B cell (primary cell): ENCODE data around the gene VENTX. TPM values are rescaled to one million over a fixed set of nuclear protein-coding genes. Genes with fewer than 3 reads are reported as not detected.

Source experiments
- ATAC-seq: fragments of 200-7000 bp; cut with Tn5 transposase; one replicate; pipeline ENCODE4 v1.10.0; 2021; ENCODE audit warnings: low read depth, mild to moderate bottlenecking, moderate number of reproducible peaks, moderate library complexity
- CTCF ChIA-PET: fragments of 350-600 bp; sonication (Branson Sonifier 250); formaldehyde crosslinking; loops from one replicate; lab custom pipeline; 2021; ENCODE audit warnings: antibody characterized with exemption, inconsistent platforms; lab: Charles Lee
- POLR2A ChIA-PET: fragments of 350-600 bp; sonication (Branson Sonifier 250); formaldehyde crosslinking; loops from one replicate; lab custom pipeline; 2021; ENCODE audit warnings: antibody characterized with exemption; lab: Charles Lee
- DNase-seq: peaks from one replicate; pipeline ENCODE4 v3.0.0; 2013
- H2AFZ ChIP-seq: 2 replicates; pipeline ENCODE4 v1.6.1; 2012; ENCODE audit warnings: mild to moderate bottlenecking, low read depth, low read length; ENCODE audit not compliant: insufficient read depth, poor library complexity, severe bottlenecking
- H3K27ac ChIP-seq, 2 donors: 1 replicate in 1 of 2; 2 replicates in 1 of 2; pipeline ENCODE4 v1.5.1; 2012 to 2013; ENCODE audit warnings: low read length in 2 of 2, mild to moderate bottlenecking in 2 of 2, moderate library complexity in 1 of 2
- H3K27me3 ChIP-seq, 4 experiments: fragments of 200-600 bp in 1 of 4; sonication (generic) in 1 of 4; replicated peaks in 1 of 4; 1 replicate in 2 of 4; 2 replicates in 2 of 4; pipeline versions ENCODE4 v1.6.1 to v1.7.0; 2013 to 2016; ENCODE audit warnings: low read length in 3 of 4, mild to moderate bottlenecking in 2 of 4, mixed read lengths in 1 of 4, moderate library complexity in 1 of 4; ENCODE audit not compliant: insufficient read depth in 4 of 4, control insufficient read depth in 3 of 4; ENCODE audit errors: control extremely low read depth in 1 of 4
- H3K36me3 ChIP-seq, 2 experiments: replicated peaks in 1 of 2; 1 replicate in 1 of 2; 2 replicates in 1 of 2; pipeline versions ENCODE4 v1.6.1 to v1.7.1; 2013; ENCODE audit warnings: low read length in 1 of 2; ENCODE audit not compliant: insufficient read depth in 2 of 2, control insufficient read depth in 1 of 2; ENCODE audit errors: control extremely low read depth in 1 of 2, extremely low read depth in 1 of 2
- H3K4me1 ChIP-seq, 2 donors: fragments of 200-600 bp in 1 of 2; sonication (generic) in 1 of 2; 1 replicate in 1 of 2; 2 replicates in 1 of 2; pipeline versions ENCODE4 v1.5.1 to v1.6.1; 2013 to 2017; ENCODE audit warnings: low read length in 2 of 2; ENCODE audit not compliant: control insufficient read depth in 2 of 2, insufficient read depth in 2 of 2
- H3K4me2 ChIP-seq: replicated peaks from 2 replicates; pipeline ENCODE3; 2012; ENCODE audit warnings: mild to moderate bottlenecking, low read depth, low read length; ENCODE audit not compliant: poor library complexity, severe bottlenecking
- H3K4me3 ChIP-seq, 5 experiments: fragments of 200-600 bp in 1 of 5; sonication (generic) in 1 of 5; 1 replicate in 3 of 5; 2 replicates in 2 of 5; pipeline versions ENCODE4 v1.5.1 to v1.7.0; 2011 to 2016; ENCODE audit warnings: low read length in 4 of 5, mild to moderate bottlenecking in 4 of 5, low read depth in 2 of 5, control low read depth in 1 of 5, moderate library complexity in 1 of 5; ENCODE audit not compliant: insufficient read depth in 1 of 5; ENCODE audit errors: control extremely low read depth in 1 of 5, extremely low read depth in 1 of 5
- H3K79me2 ChIP-seq: fragments of 200-600 bp; sonication (generic); one replicate; pipeline ENCODE4 v1.6.0; 2016; ENCODE audit warnings: low read length; ENCODE audit not compliant: control insufficient read depth, insufficient read depth
- H3K9ac ChIP-seq: fragments of 200-600 bp; sonication (generic); 2 replicates; pipeline ENCODE4 v1.6.1; 2017; ENCODE audit warnings: mild to moderate bottlenecking, low read length, moderate library complexity
- H3K9me3 ChIP-seq, 3 donors: one replicate each; pipeline versions ENCODE4 v1.6.1 to v1.7.1; 2013; ENCODE audit warnings: low read length in 2 of 3; ENCODE audit not compliant: control insufficient read depth in 2 of 3, insufficient read depth in 1 of 3; ENCODE audit errors: control extremely low read depth in 1 of 3
- H4K20me1 ChIP-seq: 2 replicates; pipeline ENCODE4 v1.6.0; 2012; ENCODE audit warnings: mild to moderate bottlenecking, low read length; ENCODE audit not compliant: insufficient read depth, control insufficient read depth, poor library complexity, severe bottlenecking
- H3K27ac Mint-ChIP-seq: one replicate; pipeline ENCODE4 v1.8.0; 2021; ENCODE audit warnings: mixed read lengths
- H3K27me3 Mint-ChIP-seq: one replicate; pipeline ENCODE4 v1.8.0; 2021; ENCODE audit warnings: mixed read lengths
- H3K4me1 Mint-ChIP-seq: one replicate; pipeline ENCODE4 v1.8.0; 2021; ENCODE audit warnings: mixed read lengths
- H3K4me3 Mint-ChIP-seq: one replicate; pipeline ENCODE4 v1.8.0; 2021; ENCODE audit warnings: mixed read lengths
- H3K9me3 Mint-ChIP-seq: one replicate; pipeline ENCODE4 v1.8.0; 2022; ENCODE audit warnings: mixed read lengths; ENCODE audit not compliant: insufficient read depth
- CTCF ChIP-seq: fragments of 200-600 bp; IDR thresholded peaks from one replicate; pipeline ENCODE4 v1.8.0; 2022; ENCODE audit warnings: antibody characterized with exemption, mild to moderate bottlenecking
- EZH2 ChIP-seq: IDR thresholded peaks from 2 replicates; pipeline ENCODE4 v1.6.1; 2012; ENCODE audit warnings: borderline replicate concordance, low read depth, mild to moderate bottlenecking, moderate library complexity, low read length; ENCODE audit not compliant: insufficient read depth, poor library complexity, severe bottlenecking
- whole genome bisulfite sequencing: methylation state at CpG from one replicate; pipeline ENCODE4 v1.1.5; 2013; ENCODE audit warnings: missing lambda C conversion rate; ENCODE audit not compliant: insufficient coverage; 5-methylcytosine and 5-hydroxymethylcytosine counted together
- intact Hi-C: fragments of 100-400 bp; cut with micrococcal nuclease; formaldehyde crosslinking; loops from one replicate; pipeline ENCODE4 v1.10.0; 2022
- polyA minus RNA-seq: library from RNA; depleted of rRNA, polyadenylated mRNA; stranded (reverse); fragments of >200 nt; gene quantifications from 2 replicates; pipeline ENCODE4 v1.2.3, GENCODE V29; 2012
- polyA plus RNA-seq: library from polyadenylated mRNA; depleted of rRNA; stranded (reverse); fragments of >200 nt; gene quantifications from 2 replicates; pipeline ENCODE4 v1.2.3, GENCODE V29; 2012
- total RNA-seq, 2 donors: library from RNA; stranded (reverse); fragments of 120-200 nt in 1 of 2; gene quantifications; 1 replicate in 1 of 2; 2 replicates in 1 of 2; pipeline versions ENCODE4 v1.2.3 to v1.2.4, GENCODE V29; 2013 to 2022

VENTX gene
- not detected in 2 replicates for total RNA-seq
- 0.37 TPM for total RNA-seq (2013)
- polyA plus RNA-seq = 0.82 and 1.8 TPM in 2 replicates
- polyA minus RNA-seq = 0.17 and 0.50 TPM in 2 replicates

GRCh38 chr10:133237588-133238465 is at the start of gene VENTX:
Gene VENTX, plus strand, starts transcription at chr10:133237855. Its CDS starts 60 bp downstream, at chr10:133237915.
- ChIA-PET POLR2A (no interaction called here), CTCF (interaction anchor here (0.7 kb wide), 1 partner anchor 19 kb away, joined by 3 read pairs; no protein-coding TSS in a partner anchor)
- Histone ChIP-seq H3K9ac (peak within 1 kb of the TSS; percentile 53), H3K27me3 (peaks cover 0 to 45% (median 19%) of the 10 kb centered on the region in 4 experiments), H3K36me3 (no peaks in the 10 kb centered on the region), H3K4me3 (peak within 1 kb of the TSS in 4 of 5 experiments; percentile 17 to 55 (median 38)), H3K79me2 (no peaks in the 10 kb centered on the region), H3K4me1 (peaks cover 60 to 62% of the 10 kb centered on the region in 2 donors), H3K4me2 (peak within 1 kb of the TSS; percentile 86), H2AFZ (peak within 1 kb of the TSS; percentile 38), H3K27ac (no peak within 1 kb of the TSS), H4K20me1 (peaks cover 4% of the 10 kb centered on the region), H3K9me3 (no peaks in the 10 kb centered on the region)
- peak; percentile 2 for TF ChIP-seq EZH2
- TF ChIP-seq CTCF = no peak
- WGBS = 56% methylated on average over 54 of the region's 60 CpGs
- H3K27ac Mint-ChIP-seq = no peak within 1 kb of the TSS
- H3K27me3 Mint-ChIP-seq = peaks cover 17% of the 10 kb centered on the region
- no peaks in the 10 kb centered on the region for H3K9me3 Mint-ChIP-seq
- peak within 1 kb of the TSS; percentile 29 for H3K4me3 Mint-ChIP-seq
- H3K4me1 Mint-ChIP-seq = peaks cover 38% of the 10 kb centered on the region
- intact Hi-C loops = no loop called here
- no peak for ATAC-seq
- DNase-seq = no peak
